ENCODE measurements around the gene PGD.

GRCh38 chr1:10424651-10425050, 25.8 kb downstream of the PGD start:
- TF ChIP-seq, protein P1, sequence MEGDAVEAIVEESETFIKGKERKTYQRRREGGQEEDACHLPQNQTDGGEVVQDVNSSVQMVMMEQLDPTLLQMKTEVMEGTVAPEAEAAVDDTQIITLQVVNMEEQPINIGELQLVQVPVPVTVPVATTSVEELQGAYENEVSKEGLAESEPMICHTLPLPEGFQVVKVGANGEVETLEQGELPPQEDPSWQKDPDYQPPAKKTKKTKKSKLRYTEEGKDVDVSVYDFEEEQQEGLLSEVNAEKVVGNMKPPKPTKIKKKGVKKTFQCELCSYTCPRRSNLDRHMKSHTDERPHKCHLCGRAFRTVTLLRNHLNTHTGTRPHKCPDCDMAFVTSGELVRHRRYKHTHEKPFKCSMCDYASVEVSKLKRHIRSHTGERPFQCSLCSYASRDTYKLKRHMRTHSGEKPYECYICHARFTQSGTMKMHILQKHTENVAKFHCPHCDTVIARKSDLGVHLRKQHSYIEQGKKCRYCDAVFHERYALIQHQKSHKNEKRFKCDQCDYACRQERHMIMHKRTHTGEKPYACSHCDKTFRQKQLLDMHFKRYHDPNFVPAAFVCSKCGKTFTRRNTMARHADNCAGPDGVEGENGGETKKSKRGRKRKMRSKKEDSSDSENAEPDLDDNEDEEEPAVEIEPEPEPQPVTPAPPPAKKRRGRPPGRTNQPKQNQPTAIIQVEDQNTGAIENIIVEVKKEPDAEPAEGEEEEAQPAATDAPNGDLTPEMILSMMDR (IDR thresholded peaks at IDR 0.05) = no peak
- TF ChIP-seq POLR2AphosphoS5 (IDR thresholded peaks at IDR 0.05) = no peak
- no peak for TF ChIP-seq EP300 (IDR thresholded peaks at IDR 0.05)

Measured in suprapubic skin (tissue), 4 donors.